ENCODE data around the gene PDZD4.

DNA sequence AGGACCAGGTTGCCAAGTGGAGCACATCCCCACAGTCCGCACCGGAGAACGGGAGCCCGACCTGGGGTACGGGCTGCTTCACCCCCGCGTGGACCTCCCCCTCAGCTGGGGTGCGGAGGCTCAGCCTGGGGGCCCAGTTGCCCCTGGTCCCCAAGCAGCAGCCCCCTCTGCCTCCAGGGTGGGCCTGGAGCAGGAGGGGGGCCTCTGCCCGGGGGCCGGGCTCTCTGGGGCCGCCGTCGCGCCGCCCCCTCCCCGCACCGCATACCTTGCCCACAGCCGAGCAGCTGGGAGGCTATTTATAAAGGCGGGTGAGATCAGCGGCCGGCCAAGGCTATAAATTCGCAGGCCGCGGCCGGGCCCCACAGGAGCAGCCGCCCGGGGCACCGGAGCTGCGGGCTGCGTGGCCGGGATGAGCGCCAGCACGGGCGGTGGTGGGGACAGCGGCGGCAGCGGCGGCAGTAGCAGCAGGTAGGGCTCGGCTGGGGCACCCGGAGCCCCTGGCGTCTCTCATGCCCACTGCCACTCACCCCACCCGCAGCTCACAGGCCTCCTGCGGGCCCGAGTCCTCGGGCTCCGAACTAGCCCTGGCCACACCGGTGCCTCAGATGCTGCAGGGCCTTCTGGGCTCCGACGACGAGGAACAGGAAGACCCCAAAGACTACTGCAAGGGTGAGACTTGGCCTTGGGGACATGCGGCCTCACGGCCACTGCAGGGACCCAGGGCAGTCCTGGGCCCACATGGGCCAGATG lies 49.5 kb downstream of the PDZD4 start, which contains the start of gene SRPK3:
- TF ChIP-seq, protein P1, sequence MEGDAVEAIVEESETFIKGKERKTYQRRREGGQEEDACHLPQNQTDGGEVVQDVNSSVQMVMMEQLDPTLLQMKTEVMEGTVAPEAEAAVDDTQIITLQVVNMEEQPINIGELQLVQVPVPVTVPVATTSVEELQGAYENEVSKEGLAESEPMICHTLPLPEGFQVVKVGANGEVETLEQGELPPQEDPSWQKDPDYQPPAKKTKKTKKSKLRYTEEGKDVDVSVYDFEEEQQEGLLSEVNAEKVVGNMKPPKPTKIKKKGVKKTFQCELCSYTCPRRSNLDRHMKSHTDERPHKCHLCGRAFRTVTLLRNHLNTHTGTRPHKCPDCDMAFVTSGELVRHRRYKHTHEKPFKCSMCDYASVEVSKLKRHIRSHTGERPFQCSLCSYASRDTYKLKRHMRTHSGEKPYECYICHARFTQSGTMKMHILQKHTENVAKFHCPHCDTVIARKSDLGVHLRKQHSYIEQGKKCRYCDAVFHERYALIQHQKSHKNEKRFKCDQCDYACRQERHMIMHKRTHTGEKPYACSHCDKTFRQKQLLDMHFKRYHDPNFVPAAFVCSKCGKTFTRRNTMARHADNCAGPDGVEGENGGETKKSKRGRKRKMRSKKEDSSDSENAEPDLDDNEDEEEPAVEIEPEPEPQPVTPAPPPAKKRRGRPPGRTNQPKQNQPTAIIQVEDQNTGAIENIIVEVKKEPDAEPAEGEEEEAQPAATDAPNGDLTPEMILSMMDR (IDR thresholded peaks at IDR 0.05 in 8 of 11, conservative IDR thresholded peaks at IDR 0.05 in 3 of 11) = no peak
- no peak for TF ChIP-seq POLR2A (IDR thresholded peaks at IDR 0.05)

Measured in spleen (tissue), 7 donors.